Tibial nerve (tissue), 3 donors: ENCODE data around the gene STARD8.

Source experiments
- CTCF ChIP-seq, 5 experiments: fragments of 200-600 bp in 3 of 5; fragments of 450-650 bp in 2 of 5; sonication (generic) in 3 of 5; IDR thresholded peaks; one replicate each; pipeline ENCODE4 v1.5.1; 2016 to 2019; ENCODE audit warnings: antibody characterized with exemption in 5 of 5, mild to moderate bottlenecking in 3 of 5, moderate library complexity in 2 of 5
- POLR2A ChIP-seq, 2 donors: fragments of 450-650 bp; IDR thresholded peaks; one replicate each; pipeline ENCODE4 v1.6.1; 2017; ENCODE audit warnings: antibody characterized with exemption in 2 of 2, mild to moderate bottlenecking in 2 of 2, moderate library complexity in 2 of 2

- TF ChIP-seq POLR2A (IDR thresholded peaks at IDR 0.05) (no peak), CTCF (IDR thresholded peaks at IDR 0.05) (no peak)
Measured at GRCh38 chrX:68646421-68646820, 1.0 kb upstream of the STARD8 start.
